ENCODE results near the gene RTBDN.
"Not testable (repeated sequence)": the region's sequence is repeated elsewhere in the genome, so short reads cannot be mapped to it uniquely, and the experiment has no call there.

Gene RTBDN

DNA sequence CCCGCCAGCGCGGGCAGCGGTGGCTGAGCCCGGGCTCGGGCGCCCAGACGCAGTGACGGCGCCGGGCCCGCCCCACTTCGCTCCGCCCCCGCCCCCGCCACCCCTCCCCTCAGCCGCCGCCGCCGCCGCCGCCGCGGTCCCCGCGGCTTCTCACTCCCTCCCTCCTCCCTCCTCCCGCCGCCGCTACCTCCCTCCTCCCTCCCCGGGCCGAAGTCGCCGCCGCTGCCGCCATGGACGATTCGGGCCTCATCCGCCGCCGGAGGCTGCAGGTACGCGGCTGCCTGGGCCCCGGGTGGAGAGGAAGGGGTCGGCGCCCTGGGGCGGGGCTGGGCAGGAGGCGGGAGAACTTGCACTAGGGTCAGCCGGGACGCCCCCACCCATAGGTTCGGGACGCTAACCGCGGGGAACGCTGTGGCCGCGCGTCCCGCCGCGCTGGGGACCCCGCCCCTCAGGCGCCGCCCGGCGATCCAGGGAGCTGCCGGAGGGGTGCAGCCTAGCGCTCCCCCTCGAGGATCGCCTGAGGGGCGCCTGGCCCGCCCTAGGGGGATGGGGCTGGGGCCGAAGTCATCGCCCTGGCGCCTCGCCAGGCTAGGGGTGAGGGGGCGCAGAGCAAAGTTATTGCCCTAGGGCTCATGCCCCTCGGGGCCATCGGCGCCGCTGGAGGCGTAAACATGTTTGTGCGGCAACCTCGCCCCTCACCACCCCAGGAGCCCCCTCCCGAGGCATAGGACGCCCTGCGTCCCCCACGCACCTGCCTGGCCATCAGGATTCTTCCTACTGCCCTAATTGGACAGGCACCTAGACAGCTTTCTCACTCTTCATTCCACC is 427 bp downstream of the RTBDN start:
- no peak overlapping the region for H3K27ac ChIP-seq
- peak overlapping the region in 6 of 7 experiments; percentile 14 to 37 (median 28) for H3K4me3 ChIP-seq

DNA sequence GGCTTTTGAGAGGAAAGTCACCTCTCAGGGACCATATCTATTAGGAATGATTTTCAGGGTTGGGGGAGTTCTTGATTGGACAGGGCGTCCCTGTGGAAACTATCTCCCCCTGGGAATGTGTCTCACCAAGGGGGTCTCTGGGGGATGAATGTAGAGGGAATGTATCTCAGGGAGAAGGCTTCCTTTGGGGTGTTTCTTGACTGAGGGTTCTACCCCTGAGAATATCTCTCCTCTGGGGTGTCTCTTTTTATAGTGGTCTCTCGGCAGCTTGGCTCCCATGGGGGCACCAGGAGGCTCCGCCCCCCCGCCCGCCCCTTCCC is 1.0 kb downstream of the RTBDN start:
- Histone ChIP-seq H3K27ac (no peak overlapping the region), H3K4me3 (peak overlapping the region in 3 of 7 experiments; percentile 14 to 37 (median 29))

DNA sequence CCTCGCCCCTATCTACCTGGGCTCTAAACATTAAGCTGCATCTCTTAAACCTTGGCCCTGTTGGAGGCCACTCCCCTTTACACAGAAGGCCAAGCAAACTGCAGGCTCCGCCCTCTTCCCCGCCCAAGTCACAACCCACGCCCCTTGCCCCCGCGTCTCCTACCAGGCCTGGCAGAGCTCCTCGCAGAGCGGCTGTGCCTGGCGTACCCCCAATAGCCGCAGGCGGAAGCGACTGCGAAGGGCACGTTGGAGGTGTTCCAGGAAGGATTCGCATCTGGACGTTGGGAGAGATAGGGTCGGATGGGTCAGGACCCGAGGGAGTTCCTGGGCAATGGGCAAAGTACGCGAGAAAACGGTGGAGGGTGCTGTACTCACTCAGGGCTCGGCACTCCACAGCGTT is 5.9 kb downstream of the RTBDN start:
- H3K4me3 ChIP-seq: no peak overlapping the region

DNA sequence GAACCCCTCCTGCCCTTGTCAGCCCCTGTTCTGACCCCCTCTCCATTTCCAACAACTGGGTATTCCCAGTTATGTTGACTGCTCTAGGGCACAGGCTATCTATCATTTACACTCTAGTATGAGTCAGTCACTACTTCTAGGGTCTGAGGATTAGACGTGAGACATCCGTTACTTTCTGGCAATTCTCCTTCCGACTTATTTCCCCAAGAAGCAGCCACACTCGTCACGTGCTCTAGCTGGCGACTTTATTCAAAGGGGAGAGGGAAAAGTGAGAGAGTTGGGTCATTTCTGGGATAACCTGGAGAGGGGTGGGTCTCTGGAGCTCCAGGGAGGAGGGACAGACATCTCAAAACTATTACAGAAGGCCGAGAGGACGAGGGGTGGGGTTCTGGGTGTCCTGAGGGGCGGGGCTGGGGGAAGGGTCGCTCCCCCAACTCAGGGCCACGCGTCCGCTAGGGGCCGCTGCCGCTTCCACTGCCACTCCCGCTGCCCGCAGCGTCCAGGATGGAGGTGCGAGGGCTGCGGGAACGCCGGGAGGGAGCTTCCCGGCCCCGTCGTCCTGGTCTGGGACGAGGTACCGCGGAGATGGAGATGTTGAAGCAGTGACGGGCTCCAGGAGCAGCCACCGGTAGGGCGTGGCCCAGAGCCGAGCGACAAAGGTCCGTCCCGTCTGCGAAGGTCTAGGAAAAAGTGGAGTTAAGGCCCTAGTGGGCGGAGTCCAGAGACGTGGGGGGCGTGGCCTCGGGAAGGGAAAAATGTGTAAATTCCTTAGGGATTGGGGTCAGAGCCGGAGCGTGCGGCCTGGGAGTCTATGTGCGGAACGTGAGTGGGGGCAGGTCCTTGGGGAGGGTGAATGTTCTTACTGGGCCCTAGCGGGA is 8.9 kb downstream of the RTBDN start:
- no peak overlapping the region for H3K4me3 ChIP-seq

More for the DNA sequence above, 5.9 kb downstream of the RTBDN start:
- no peak overlapping the region for H3K27ac ChIP-seq

DNA sequence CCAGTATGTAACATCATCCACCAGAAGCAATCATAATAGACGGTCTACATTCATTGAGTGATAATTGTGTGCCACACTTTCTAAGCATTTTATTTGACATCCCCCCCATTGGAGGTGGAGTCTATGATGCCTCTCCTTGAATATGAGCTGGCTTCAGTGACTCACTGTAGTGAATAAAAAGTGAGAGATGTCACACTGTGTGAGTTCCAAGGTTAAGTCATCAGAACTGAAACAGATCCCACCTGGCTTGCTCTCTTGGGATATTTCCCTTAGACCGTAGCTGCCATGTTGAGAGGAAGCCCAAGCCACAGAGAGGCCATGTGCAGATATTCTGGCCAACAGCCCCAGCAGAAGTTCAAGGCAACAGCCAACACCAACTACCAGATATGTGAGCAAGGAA is 12.6 kb downstream of the RTBDN start:
- no peak overlapping the region for H3K4me3 ChIP-seq

More for the DNA sequence above, 8.9 kb downstream of the RTBDN start:
- no peak overlapping the region for H3K27ac ChIP-seq

DNA sequence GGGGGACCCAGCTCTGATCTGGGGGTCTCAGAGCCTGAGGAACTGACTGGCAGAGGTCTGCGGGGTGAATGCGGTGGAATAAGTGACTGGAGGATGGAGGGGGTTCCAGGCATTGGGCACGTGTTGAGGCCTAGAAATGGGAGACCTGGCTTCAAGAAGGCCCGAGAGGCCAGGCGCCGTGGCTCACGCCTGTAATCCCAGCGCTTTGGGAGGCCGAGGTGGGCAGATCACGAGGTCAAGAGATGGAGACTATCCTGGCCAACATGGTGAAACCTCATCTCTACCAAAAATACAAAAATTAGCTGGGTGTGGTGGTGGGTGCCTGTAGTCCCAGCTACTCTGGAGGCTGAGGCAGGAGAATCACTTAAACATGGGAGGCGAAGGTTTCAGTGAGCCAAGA is 16.6 kb downstream of the RTBDN start:
- not testable (repeated sequence) for H3K4me3 ChIP-seq, H3K27ac ChIP-seq

More for the DNA sequence above, 12.6 kb downstream of the RTBDN start:
- no peak overlapping the region for H3K27ac ChIP-seq

DNA sequence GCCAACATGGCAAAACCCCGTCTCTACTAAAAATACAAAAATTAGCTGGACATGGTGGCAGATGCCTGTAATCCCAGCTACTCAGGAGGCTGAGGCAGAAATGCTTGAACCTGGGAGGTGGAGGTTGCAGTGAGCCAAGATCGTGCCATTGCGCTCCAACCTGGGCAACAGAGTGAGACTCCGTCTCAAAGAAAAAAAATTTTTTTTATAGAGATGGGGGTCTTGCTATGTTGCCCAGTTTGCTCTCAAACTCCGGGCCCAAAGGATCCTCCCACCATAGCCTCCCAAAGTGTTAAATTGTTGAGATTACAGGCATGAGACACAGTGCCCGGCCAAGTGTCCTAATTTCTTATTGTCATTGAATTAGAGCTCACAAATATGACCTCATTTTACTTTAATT is 17.2 kb downstream of the RTBDN start:
- not testable (repeated sequence) for H3K27ac ChIP-seq, H3K4me3 ChIP-seq

DNA sequence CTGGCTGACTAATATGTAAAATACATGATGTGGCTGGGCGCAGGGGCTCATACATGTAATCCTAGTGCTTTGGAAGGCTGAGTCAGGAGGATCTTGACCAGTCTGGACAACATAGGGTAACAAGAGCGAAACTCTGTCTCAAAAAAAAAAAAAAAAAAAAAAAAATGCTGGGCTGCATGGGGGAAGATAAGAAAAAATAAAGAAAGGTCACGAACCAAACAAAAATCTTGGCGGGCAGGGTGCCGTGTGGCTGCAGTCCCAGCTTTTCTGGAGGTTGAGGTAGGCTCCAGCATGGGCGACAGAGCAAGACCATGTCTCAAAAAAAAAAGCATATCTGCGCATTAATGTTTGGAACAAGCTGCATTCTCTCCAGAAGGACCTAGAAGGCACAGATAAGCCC is 19.3 kb downstream of the RTBDN start:
- Histone ChIP-seq H3K4me3 (no peak overlapping the region), H3K27ac (no peak overlapping the region)

DNA sequence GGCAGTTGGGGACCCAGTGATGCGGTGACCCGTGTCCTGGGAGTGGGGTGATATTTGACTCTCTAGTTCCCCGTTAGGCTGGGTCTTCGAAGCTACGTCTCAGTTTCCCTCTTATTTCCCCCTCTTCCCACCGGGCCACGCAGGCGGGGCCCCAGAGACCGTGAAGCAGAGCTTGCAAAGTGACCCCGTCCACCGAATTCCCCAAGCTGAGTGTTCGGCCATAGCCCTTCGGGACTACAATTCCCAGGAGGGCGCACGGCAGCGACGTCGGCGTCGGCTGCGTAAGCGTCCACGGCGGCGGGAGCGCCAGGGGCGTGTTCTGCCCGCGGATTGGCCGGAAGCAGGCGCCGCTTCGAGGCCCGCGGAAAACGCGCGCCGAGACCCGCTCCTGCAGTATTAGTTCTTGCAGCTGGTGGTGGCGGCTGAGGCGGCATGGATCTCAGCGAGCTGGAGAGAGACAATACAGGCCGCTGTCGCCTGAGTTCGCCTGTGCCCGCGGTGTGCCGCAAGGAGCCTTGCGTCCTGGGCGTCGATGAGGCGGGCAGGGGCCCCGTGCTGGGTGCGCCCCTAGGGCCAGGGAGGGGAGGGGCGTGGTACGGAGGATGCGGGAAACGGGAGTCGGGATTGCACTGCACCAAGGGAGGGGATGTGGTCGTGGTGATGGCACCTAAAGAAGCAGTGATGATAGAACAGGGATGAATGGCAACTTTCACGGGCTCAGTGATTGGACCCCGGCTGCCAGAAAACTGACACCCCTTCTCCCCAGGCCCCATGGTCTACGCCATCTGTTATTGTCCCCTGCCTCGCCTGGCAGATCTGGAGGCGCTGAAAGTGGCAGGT is 27.9 kb downstream of the RTBDN start, which contains the start of gene RNASEH2A:
Gene RNASEH2A, plus strand, starts transcription at position 343 of the 840 bp plus-strand sequence. Its CDS starts 90 bp downstream, at position 433.
- H3K27ac ChIP-seq: peak within 1 kb of the TSS in 19 of 21 experiments; percentile 7 to 83 (median 68)
- peak within 1 kb of the TSS; percentile 57 to 67 (median 61) for H3K4me3 ChIP-seq

DNA sequence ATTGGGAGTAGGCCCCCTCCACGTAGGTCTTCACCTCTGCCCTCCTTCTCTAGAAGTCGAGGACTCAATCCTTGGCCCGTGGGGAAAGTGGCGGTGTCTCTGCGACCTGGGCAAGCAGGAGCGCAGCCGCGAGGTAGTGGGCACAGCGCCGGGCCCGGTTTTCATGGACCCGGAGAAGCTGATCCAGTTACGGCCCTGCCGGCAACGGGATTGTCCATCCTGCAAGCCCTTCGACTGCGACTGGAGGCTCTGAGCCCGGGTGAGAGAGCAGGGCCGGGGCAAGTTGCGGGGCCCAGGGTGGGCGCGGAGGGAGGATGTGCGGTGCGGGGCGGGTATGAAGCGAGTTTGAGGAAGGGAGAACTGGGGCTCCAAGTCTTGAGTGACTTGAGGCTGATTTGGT is 30.3 kb downstream of the RTBDN start:
- H3K27ac ChIP-seq: no peak overlapping the region
- H3K4me3 ChIP-seq: no peak overlapping the region

DNA sequence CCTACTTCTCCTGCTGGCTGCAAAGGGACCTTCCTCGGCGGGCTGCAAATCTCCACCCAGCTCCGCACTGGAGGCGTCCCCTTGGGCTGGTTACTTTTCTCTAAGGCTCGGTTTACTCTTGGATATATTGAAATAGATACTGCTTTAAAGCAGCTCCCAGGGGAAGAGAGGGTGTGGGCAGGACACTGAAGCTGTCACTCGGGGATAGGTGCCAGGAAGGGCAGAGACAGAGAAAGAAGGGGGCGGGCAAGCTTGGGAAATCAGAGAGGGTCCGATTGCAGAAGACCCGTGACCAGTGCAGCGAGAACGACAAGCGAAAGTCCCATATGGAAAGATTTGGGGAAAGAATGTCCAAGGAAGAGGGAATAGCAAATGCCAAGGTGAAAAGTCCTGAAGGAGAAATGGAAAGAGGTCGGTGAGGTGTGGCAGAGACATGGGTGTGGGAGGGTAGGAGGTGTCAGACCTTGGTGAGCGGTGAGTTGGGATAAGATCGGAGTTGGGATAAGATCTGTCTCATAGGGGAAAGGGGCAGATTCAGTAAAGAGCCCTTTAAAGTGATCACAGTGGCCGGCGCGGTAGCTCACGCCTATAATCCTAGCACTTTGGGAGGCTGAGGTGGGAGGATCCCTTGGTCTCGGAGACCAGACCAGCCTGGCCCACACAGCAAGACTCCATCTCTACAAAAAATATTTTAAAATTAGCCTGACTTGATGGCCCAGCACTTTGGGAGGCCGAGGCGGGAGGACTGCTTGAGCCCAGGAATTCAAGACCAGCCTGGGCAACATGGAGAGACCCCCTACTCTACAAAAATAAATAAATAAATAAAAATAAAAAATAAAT is 31.9 kb downstream of the RTBDN start:
- peak overlapping the region in 15 of 21 experiments; percentile 61 to 88 (median 83) for H3K27ac ChIP-seq
- peak overlapping the region; percentile 48 to 75 (median 68) for H3K4me3 ChIP-seq

DNA sequence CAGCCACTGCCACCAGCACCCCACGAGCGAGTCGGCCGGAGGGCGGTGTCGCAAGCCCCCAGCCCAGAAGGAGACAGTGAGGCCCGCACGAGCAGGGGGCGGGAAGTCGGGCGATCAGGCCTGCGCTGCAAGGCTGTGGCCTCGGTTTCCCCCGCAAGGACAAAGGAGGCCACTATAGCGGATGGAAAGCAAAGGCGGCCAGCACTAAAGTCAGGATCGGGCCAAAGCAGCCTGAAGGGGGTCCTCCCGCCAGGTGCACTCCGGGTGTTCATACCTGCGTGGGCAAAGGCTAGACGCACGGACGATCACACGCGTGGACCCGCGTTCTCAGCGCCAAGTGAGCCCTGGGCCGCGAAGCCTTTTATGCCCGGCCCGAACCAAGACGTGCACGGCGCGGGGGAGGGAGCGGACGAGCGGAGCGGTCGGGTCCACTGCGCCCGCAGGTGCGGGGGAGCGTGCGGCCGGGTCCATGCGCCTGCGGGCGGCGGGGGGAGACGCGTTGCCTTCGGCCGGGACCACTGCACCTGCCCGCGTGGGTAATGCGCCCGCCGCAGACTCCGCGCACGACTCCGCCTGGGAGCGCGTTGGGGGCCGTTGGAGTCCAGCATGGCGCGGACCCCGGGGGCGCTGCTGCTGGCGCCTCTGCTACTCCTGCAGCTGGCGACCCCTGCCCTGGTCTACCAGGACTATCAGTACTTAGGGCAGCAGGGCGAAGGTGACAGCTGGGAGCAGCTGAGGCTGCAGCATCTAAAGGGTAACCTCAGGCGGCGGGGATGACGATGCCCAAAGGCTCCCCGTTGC is 32.7 kb downstream of the RTBDN start, which contains the start of the genes PRDX2 and THSD8:
Gene PRDX2, minus strand, starts transcription at position 335 of the 801 bp plus-strand sequence. CDS start 539 bp downstream, outside the sequence.
Gene THSD8, plus strand, starts transcription at position 604 of the 801 bp plus-strand sequence. Its CDS starts 3 bp downstream, at position 607.
- peak within 1 kb of the TSS in 20 of 21 experiments; percentile 37 to 88 (median 81) for H3K27ac ChIP-seq
- peak within 1 kb of the TSS; percentile 48 to 75 (median 68) for H3K4me3 ChIP-seq

DNA sequence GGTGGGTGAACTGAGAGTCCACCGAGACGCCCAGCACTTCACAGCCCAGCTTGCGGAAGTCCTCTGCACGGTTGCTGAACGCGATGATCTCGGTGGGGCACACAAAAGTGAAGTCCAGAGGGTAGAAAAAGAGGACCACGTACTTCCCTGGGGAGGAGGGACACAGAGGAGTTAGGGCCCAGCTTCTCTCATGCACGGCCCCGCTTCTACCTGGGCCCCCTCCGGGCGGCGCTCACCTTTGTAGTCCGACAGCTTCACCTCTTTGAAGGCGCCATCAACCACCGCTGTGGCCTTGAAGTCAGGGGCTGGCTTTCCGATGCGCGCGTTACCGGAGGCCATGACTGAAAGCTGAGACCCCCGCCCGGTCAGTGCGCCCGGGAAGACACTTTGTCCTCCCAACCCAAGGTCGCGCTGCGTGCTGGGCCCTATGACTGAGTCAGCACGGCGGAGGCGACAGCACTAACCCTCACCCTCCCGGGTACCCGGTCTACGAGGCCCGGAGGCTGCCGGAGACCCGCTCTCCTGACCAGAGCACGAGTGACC is 33.4 kb downstream of the RTBDN start:
- Histone ChIP-seq H3K27ac (peak overlapping the region in 20 of 21 experiments; percentile 37 to 88 (median 81)), H3K4me3 (peak overlapping the region; percentile 48 to 75 (median 68))

DNA sequence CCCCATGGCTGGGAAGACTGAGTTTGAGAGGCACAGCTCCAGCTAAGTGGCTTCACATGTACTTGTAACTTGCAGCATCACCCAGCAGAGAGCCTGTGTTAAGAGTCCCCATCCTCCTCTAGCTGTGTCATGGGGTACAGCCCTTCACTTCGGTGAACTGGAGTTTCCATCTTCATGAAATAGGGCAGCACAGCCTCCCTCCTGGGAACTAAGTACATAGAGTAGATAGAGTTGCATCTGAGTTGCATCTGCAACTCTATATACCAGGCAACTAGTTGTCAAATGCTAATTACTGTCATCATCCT is 34.0 kb downstream of the RTBDN start:
- H3K27ac ChIP-seq: peak overlapping the region in 4 of 21 experiments; percentile 74 to 85 (median 80)

DNA sequence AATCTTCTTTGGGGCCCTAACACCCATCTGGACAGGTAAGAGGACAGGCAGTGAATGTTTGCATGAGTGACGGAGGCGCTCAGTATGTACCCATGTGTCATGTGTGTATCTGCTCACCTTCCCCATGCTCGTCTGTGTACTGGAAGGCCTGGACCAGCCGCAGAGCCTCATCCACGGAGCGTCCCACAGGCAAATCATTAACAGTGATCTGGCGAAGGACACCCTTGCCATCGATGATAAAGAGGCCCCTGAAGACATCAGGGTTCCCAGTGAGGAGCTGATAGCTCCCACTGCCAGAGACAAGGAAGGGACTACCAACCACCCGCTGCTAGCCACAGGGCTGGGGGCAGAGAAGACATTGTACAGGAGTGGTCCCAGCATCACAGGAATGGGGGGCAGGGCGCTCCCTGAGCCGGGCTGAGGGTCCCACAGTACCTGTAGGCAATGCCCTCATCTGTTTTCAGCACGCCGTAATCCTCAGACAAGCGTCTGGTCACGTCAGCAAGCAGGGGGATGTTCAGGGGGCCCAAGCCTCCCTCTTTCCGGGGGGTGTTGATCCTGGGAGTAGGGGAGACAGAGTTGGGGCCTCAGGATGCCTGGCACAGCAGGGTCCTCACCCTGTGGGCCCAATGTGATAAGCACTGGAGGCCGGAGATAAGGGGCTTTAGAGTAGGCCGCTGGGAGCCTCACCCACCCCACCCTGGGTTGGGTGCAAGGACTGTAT is 34.5 kb downstream of the RTBDN start:
- H3K4me3 ChIP-seq: peak overlapping the region in 2 of 7 experiments; percentile 48 to 55
- H3K27ac ChIP-seq: peak overlapping the region in 2 of 21 experiments; percentile 34 to 85

More for the DNA sequence above, 34.0 kb downstream of the RTBDN start:
- H3K4me3 ChIP-seq: peak overlapping the region in 5 of 7 experiments; percentile 48 to 74 (median 63)

DNA sequence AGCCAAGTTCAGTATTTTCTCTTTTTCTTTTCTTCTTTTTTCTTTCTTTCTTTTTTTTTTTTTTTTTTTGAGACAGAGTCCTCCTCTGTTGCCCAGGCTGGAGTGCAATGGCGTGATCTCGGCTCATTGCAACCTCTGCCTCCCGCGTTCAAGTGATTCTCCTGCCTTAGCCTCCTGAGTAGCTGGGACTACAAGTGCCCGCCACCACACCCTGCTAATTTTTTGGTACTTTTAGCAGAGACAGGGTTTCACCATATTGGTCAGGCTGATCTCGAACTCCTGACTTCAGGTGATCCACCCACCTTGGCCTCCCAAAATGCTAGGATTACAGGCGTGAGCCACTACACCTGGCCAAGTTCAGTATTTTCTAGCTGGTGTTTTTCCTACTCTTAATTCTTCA is 36.8 kb downstream of the RTBDN start:
- H3K27ac ChIP-seq, H3K4me3 ChIP-seq: not testable (repeated sequence)

DNA sequence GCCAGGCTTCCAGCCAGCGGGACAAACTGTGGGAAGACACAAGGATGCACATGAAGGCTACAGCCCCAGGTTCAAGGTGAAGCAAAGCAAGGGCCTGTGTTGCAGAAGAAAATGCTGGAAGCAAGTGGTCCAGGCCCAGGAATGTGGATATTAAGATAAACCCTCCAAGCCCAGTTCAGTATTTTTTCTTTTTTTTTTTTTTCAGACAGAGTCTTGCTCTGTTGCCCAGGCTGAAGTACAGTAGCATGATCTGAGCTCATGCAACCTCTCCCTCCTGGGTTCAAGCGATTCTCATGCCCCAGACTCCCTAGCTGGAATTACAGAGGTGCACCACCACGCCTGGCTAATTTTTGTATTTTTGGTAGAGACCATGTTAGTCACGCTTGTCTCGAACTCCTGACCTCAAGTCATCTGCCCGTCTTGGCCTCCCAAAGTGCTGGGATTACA is 37.2 kb downstream of the RTBDN start:
- peak overlapping the region in 6 of 21 experiments; percentile 13 to 98 (median 88) for H3K27ac ChIP-seq

More for the DNA sequence above, 37.2 kb downstream of the RTBDN start:
- H3K4me3 ChIP-seq: no peak overlapping the region
